ENCODE data around the gene MAGEB10. TPM values are rescaled to one million over a fixed set of nuclear protein-coding genes. Genes with fewer than 3 reads are reported as not detected.

The MAGEB10 gene
- polyA plus RNA-seq, 1 donor (not counting 4 experiments of a cell fraction or from before 2014, with no cell fraction given): not detected

DNA sequence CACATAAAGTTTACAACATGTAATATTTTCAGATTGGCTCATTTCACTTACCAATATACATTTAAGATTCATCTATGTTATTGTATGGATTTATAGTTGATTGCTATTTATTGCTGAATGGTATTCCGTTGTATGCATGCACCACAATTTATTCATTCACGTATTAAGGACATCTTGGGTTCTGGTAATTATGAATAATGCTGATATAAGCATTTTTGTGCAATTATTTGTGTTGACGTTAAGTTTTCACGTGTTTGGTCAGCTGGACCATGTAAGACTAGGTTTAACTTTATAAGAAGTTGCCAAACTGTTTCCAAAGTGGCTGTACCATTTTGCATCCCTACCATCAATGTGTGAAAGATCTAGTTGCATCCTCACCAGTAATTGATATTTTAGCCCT, 35.1 kb downstream of the MAGEB10 start:
- Histone ChIP-seq H3K4me2 (ENCODE audit: control insufficient read depth, extremely low read depth, insufficient read depth, low read depth, low read length) (no peak overlapping the region), H3K9me3 (ENCODE audit: control insufficient read depth, low read depth, low read length) (no peaks in the 10 kb centered on the region), H3K9me1 (ENCODE audit: control insufficient read depth, extremely low read depth, insufficient read depth, low read length) (no peaks in the 10 kb centered on the region), H3K4me1 (ENCODE audit: control insufficient read depth, extremely low read depth, insufficient read depth, low read length) (no peaks in the 10 kb centered on the region), H3K36me3 (ENCODE audit: control insufficient read depth in 2 of 2, extremely low read depth in 1 of 2, insufficient read depth in 2 of 2, low read length in 2 of 2) (no peaks in the 10 kb centered on the region), H3K27me3 (ENCODE audit: control insufficient read depth, extremely low read depth, insufficient read depth, low read length) (no peaks in the 10 kb centered on the region), H3K9ac (ENCODE audit: control insufficient read depth, extremely low read depth, insufficient read depth, low read length) (no peak overlapping the region), H3K27ac (ENCODE audit: control insufficient read depth, insufficient read depth, low read length) (no peak overlapping the region), H4K20me1 (ENCODE audit: control insufficient read depth, extremely low read depth, insufficient read depth, low read length) (no peaks in the 10 kb centered on the region), H2AFZ (ENCODE audit: control insufficient read depth, low read length) (no peak overlapping the region), H3K4me3 (ENCODE audit: control insufficient read depth in 2 of 3, extremely low read depth in 1 of 3, insufficient read depth in 2 of 3, low read depth in 1 of 3, low read length in 3 of 3) (no peak overlapping the region), H3K79me2 (ENCODE audit: control insufficient read depth, insufficient read depth, low read length) (no peaks in the 10 kb centered on the region)
- no peak for DNase-seq (ENCODE audit: low read depth, low spot score)
- TF ChIP-seq, protein P1, sequence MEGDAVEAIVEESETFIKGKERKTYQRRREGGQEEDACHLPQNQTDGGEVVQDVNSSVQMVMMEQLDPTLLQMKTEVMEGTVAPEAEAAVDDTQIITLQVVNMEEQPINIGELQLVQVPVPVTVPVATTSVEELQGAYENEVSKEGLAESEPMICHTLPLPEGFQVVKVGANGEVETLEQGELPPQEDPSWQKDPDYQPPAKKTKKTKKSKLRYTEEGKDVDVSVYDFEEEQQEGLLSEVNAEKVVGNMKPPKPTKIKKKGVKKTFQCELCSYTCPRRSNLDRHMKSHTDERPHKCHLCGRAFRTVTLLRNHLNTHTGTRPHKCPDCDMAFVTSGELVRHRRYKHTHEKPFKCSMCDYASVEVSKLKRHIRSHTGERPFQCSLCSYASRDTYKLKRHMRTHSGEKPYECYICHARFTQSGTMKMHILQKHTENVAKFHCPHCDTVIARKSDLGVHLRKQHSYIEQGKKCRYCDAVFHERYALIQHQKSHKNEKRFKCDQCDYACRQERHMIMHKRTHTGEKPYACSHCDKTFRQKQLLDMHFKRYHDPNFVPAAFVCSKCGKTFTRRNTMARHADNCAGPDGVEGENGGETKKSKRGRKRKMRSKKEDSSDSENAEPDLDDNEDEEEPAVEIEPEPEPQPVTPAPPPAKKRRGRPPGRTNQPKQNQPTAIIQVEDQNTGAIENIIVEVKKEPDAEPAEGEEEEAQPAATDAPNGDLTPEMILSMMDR (optimal IDR thresholded peaks at IDR 0.05 in 1 of 3, IDR thresholded peaks at IDR 0.05 in 1 of 3, conservative IDR thresholded peaks at IDR 0.05 in 1 of 3; ENCODE audit: extremely low read depth in 1 of 3, insufficient read depth in 2 of 3, low read length in 3 of 3): no peak
- no peak for TF ChIP-seq EZH2 (IDR thresholded peaks at IDR 0.05; ENCODE audit: low read length)
- no peak for FAIRE-seq
- dilution Hi-C loops (cut with MboI; ENCODE audit: extremely low pct_ligation_motif_present, low sequenced_read_pairs): no loop called here

DNA sequence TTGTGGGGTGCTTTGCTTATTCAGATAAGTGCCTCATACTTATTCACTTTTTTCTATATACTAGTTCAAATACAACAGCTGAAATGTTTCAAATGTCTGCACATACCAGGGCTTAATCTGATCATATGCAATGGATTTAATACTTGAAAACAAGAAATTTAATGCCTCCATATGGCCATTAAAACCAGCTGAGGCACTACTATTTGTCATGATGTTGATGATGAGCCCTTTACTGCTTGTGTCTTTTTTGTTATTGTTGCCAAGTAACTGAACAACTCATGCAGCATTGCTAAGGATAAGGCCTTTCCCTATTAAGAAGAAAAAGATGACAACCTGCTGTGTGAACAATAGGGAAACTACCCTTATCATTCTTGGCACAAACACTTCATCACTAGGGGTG, 52.5 kb downstream of the MAGEB10 start:
- Histone ChIP-seq H3K9me3 (ENCODE audit: control insufficient read depth, low read depth, low read length) (no peaks in the 10 kb centered on the region), H3K36me3 (ENCODE audit: control insufficient read depth in 2 of 2, extremely low read depth in 1 of 2, insufficient read depth in 2 of 2, low read length in 2 of 2) (no peaks in the 10 kb centered on the region), H3K27ac (ENCODE audit: control insufficient read depth, insufficient read depth, low read length) (no peak overlapping the region), H3K9ac (ENCODE audit: control insufficient read depth, extremely low read depth, insufficient read depth, low read length) (no peak overlapping the region), H3K4me2 (ENCODE audit: control insufficient read depth, extremely low read depth, insufficient read depth, low read depth, low read length) (no peak overlapping the region), H3K79me2 (ENCODE audit: control insufficient read depth, insufficient read depth, low read length) (no peaks in the 10 kb centered on the region), H3K4me3 (ENCODE audit: control insufficient read depth in 2 of 3, extremely low read depth in 1 of 3, insufficient read depth in 2 of 3, low read depth in 1 of 3, low read length in 3 of 3) (no peak overlapping the region), H2AFZ (ENCODE audit: control insufficient read depth, low read length) (no peak overlapping the region), H3K4me1 (ENCODE audit: control insufficient read depth, extremely low read depth, insufficient read depth, low read length) (no peaks in the 10 kb centered on the region), H3K27me3 (ENCODE audit: control insufficient read depth, extremely low read depth, insufficient read depth, low read length) (no peaks in the 10 kb centered on the region), H4K20me1 (ENCODE audit: control insufficient read depth, extremely low read depth, insufficient read depth, low read length) (no peaks in the 10 kb centered on the region), H3K9me1 (ENCODE audit: control insufficient read depth, extremely low read depth, insufficient read depth, low read length) (no peaks in the 10 kb centered on the region)
- FAIRE-seq: no peak
- no peak for TF ChIP-seq EZH2 (IDR thresholded peaks at IDR 0.05; ENCODE audit: low read length)
- TF ChIP-seq, protein P1 (optimal IDR thresholded peaks at IDR 0.05 in 1 of 3, IDR thresholded peaks at IDR 0.05 in 1 of 3, conservative IDR thresholded peaks at IDR 0.05 in 1 of 3; ENCODE audit: extremely low read depth in 1 of 3, insufficient read depth in 2 of 3, low read length in 3 of 3): no peak
- no peak for DNase-seq (ENCODE audit: low read depth, low spot score)
- dilution Hi-C loops (cut with MboI; ENCODE audit: extremely low pct_ligation_motif_present, low sequenced_read_pairs): no loop called here

Data from keratinocyte (primary cell).